Activated gamma-delta T cell treated with Interleukin-2 at 50 U/mL for 16 hours (primary cell): ENCODE data around the gene ANKRD33B.

Experiments used
- DNase-seq: peaks from one replicate; pipeline ENCODE4 v3.0.0-alpha.2; 2020

ANKRD33B gene

DNA sequence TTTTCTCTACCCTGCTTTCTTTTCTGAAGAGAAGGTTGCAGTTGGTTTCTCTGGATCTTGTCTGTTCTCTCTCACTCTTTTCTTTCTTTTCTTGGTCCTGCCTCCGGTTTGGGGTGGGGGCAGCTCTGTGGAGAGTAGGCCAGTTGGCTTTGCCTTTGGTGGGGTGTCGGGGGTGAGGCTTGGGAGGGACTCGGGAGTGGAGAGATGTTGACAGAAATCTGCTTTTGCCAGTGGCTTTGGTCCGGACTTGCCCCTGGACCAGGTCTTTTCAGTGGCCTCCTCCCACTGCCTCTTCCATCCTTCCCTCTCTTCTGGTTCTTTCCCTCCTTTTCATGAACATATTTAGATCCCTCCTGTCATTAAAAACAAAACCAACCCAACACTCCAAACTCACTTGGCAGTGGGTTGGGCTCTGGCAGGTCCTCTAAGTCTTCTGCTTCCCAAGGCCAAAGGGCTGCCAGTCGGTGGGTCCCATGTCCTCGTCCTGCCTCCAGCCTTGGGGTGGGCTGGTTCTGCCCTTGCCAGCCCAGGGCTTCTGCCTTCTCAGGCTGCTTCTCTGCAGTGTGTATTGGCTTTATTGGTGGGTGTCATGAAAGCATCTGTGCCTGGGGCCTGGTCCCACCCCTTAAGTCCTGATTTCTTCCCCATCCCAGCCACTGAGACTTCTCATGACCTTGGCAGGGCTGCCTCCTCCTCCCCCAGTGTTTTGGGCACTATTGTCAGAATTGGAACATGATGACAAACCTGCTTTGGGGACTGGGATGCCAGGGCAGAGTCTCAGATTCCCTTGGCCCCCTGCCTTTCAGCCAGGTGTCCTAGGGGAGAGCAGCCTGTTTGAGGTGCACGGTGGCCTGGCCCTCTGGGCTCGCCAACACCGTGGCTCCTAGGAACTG is 16.9 kb downstream of the ANKRD33B start:
- no peak for DNase-seq

DNA sequence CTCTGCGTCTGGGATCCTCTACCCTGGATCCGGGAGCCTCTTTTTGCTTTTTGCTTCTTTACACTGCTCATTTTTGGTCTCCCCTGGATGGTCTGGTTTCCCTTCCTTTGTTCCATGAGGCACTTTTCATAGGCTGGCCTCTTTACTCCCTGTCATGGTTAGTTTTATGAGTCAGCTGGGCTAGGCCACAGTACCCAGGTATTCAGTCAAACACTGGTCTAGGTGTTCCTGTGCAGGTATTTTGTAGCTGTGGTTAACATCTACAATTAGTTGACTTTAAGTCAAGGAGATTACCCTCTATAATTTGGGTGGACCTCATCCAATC is 17.5 kb downstream of the ANKRD33B start:
- DNase-seq: no peak

- DNase-seq: no peak
Observed at GRCh38 chr5:10581867-10582511, 18.1 kb downstream of the ANKRD33B start.

GRCh38 chr5:10582512-10582897 is 18.6 kb downstream of the ANKRD33B start:
- DNase-seq: no peak

DNA sequence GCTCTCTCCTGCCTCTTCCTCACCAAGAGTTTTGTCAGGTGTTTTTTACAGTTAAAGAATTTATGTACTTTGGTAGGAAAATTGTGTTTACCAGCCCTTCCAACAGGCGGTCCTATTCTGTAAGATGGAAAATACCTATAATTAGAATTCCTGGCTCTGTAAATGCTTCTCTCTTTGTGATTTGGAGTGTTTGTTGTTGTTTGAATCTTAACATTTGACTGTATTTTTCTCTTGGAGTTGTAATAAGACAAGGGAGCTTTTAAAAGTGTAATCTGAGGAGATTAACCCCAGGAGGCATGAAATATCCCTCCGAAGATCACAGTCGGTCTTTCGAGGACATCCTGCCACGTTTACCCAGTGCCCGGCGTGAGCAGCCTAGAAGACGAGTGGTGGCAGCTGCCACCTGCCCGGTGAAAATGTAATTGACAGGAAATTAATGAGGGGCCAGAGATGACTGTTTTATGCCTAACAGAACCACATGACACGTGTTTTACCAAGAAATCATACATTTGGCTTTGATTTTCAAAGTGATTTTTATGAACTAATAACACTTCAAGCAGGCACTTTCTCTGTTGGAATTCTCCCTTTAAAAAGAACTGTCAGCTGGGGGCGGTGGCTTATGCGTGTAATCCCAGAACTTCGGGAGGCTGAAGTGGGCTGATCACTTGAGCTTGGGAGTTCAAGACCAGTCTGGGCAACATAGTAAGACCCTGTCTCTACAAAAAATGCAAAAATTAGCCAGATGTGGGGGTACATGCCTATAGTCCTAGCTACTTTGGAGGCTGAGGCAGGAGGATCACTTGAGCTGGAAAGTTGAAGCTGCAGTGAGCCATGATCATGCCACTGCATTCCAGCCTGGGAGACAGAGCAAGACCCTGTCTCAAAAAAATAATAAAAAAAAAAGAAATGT is 20.0 kb downstream of the ANKRD33B start:
- DNase-seq: no peak

DNA sequence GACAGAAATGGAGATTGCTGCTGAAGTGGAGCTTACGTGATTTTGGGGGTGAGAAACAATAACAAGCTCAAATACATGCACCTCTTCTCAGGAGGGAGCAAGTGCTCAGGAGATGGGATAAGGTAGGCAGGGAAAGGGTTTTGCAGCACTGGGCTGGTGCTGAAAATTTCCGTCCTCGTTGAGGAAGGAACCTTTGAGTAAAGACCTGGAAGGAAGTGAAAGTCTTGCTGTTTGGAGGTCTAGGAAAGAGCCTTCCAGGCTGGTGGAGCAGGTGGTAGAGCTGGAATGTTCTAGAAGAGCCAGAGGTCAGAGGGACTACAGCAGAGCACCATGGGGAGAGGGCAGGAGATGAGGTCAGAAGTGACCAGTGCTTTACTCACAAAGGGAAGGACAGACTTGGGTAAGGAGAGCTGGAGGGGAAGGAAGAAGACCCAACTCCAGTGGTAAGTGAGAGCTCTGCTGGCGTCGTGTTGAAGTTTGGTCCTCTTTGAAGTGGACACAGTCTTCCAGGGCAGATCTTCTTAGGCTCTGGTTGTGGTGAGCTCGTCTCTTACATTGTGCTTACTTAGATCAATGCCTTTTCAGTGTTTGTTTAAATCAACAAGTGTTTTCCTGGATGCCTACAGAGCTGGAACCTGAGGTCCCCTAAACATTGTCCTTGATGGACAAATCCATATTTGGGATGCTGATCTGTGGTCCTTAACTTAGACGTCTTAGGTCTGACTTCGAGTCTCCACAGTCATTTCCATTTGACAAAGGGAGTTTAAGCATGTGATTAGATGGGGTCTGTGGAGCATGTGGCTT is 21.0 kb downstream of the ANKRD33B start:
- DNase-seq: no peak

GRCh38 chr5:10585518-10585915 is 21.6 kb downstream of the ANKRD33B start:
- DNase-seq: no peak

GRCh38 chr5:10586008-10586407 is 22.1 kb downstream of the ANKRD33B start:
- DNase-seq: no peak

DNA sequence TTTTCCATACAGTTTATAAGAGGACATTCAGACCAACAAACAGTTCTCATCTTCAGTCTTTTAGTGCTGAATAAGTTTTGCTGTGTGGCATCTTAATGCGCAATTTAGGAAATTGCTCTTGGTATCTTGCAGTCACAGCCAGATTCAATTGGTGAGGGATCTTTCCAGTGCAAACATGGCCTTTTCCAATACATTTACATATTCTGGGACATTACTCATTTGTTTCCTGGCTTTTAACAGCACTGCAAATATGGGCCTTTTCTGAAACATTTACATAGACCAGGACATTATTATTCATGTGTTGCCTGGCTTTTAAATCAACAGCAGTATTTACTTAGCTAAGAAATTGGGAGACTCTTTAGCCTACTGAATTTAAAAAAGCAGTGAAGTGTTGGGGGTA is 22.7 kb downstream of the ANKRD33B start:
- no peak for DNase-seq

GRCh38 chr5:10588109-10588775 is 24.4 kb downstream of the ANKRD33B start:
- no peak for DNase-seq

GRCh38 chr5:10588779-10589447 is 25.0 kb downstream of the ANKRD33B start:
- no peak for DNase-seq

DNA sequence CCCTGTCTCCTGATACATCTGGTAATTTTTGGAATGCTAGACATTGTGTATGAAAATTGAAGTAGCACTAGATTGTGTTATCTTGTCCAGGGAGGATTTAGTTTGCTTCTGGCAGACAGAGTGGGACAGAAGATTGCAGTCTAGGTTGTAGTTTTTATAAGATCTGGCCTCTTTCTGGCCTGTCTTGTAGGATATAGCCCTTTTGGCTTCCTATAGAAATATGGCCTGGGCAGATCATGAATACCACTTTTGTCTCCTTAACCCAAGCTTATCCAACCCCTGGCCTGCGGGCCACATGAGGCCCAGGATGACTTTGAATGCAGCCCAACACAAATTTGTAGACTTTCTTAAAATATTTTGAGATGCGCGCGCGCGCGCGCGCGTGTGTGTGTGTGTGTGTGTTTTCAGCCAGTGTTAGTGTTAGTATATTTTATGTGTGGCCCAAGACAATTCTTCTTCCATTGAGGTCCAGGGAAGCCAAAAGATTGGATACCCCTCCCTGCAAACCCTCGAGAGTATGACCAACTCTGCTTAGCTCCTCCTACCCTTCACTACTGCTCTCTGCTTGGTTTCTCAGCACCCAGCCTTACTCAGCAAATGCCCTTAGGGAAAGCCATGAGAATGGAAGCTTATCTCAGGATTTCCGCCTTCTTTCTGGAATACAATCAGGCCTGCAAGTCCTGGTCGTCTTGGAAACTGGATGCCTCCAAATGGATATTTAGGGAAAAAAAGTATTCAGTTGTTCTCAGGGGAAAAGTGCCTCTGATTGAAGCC is 26.5 kb downstream of the ANKRD33B start:
- DNase-seq: no peak

GRCh38 chr5:10591159-10591558 is 27.3 kb downstream of the ANKRD33B start:
- no peak for DNase-seq

DNA sequence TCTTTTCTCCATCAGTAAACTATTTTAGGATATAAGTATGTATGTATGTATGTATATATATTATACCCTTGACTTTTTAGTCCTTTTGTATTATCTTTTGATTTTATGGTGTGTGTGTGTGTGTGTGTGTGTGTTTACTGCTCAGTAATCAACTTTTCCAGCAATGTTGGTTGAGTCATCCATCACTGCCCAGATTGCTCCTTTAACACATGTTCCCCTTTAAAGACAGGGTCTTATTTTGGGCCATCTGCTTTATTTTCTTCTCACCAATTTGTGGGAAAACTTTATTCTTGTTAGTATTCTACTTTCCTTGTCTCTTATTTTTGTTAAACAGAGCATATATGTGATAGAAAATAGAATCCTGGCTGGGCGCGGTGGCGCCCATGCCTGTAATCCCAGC is 28.1 kb downstream of the ANKRD33B start:
- no peak for DNase-seq

GRCh38 chr5:10592601-10593000 is 28.7 kb downstream of the ANKRD33B start:
- DNase-seq: no peak

- DNase-seq: no peak
Observed at GRCh38 chr5:10593531-10594181, 29.8 kb downstream of the ANKRD33B start.

GRCh38 chr5:10594591-10595210 is 30.8 kb downstream of the ANKRD33B start:
- DNase-seq: no peak

GRCh38 chr5:10595293-10595671 is 31.4 kb downstream of the ANKRD33B start:
- DNase-seq: no peak

DNA sequence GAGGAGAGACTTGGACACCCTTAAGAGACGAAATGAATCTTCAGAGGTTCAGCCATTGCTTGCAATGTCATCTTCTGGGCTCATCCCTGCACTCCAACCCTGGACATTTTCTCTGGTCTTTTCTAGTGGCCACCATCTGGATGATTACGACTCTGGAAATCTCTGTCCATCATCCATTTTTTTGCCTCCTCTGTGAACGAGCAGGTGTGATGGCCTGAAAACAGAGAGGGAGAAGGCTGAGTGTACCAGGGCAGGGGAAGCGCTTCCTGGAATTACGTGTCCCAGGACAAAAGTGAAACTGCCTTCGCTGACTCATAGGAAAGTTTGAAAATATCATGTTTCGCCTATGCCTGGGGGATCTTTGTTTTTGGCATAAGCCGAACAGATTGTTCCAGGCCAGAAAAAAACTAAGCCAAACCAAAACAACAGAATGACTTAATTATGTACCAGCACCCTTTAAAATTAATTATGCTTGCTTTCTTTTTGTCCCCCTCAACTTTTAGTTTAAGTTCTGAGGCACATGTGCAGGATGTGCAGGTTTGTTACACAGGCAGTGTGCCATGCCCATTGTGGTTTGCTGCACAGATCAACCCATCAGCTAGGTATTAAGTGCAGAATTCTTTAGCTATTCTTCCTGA is 31.9 kb downstream of the ANKRD33B start:
- no peak for DNase-seq
